Heart right ventricle (tissue), 16 donors: ENCODE results near the gene DDX4. TPM values are rescaled to one million over a fixed set of nuclear protein-coding genes. Genes with fewer than 3 reads are reported as not detected.

Experiments
- ATAC-seq, 8 donors: fragments of 200-7000 bp; cut with Tn5 transposase; one replicate each; pipeline ENCODE4 v1.9.1; 2020; ENCODE audit warnings: mild to moderate bottlenecking in 8 of 8, moderate library complexity in 8 of 8, moderate number of reproducible peaks in 1 of 8
- DNase-seq, 2 donors: peaks; one replicate each; pipeline ENCODE4 v3.0.0-alpha.2; 2020
- H3K27ac ChIP-seq, 10 donors: fragments of 200-600 bp; sonication (generic) in 2 of 10; one replicate each; pipeline versions ENCODE4 v1.5.0 to v1.8.0; 2020 to 2022; ENCODE audit warnings: mild to moderate bottlenecking in 3 of 10
- H3K27me3 ChIP-seq, 7 donors: fragments of 200-600 bp; one replicate each; pipeline ENCODE4 v1.8.0; 2021 to 2022; ENCODE audit warnings: mild to moderate bottlenecking in 2 of 7
- H3K36me3 ChIP-seq, 9 donors: fragments of 200-600 bp; sonication (generic) in 1 of 9; one replicate each; pipeline versions ENCODE4 v1.5.0 to v1.8.0; 2020 to 2022; ENCODE audit warnings: mild to moderate bottlenecking in 2 of 9
- H3K4me1 ChIP-seq, 9 donors: fragments of 200-600 bp; sonication (generic) in 1 of 9; one replicate each; pipeline versions ENCODE4 v1.5.0 to v1.8.0; 2020 to 2022; ENCODE audit warnings: mild to moderate bottlenecking in 4 of 9
- H3K4me3 ChIP-seq, 10 donors: fragments of 200-600 bp; sonication (generic) in 2 of 10; one replicate each; pipeline versions ENCODE4 v1.5.0 to v1.8.0; 2020 to 2022; ENCODE audit warnings: mild to moderate bottlenecking in 7 of 10, moderate library complexity in 2 of 10
- H3K9me3 ChIP-seq, 11 donors: fragments of 200-600 bp in 10 of 11; sonication (generic) in 2 of 11; one replicate each; pipeline versions ENCODE4 v1.5.0 to v1.8.0; 2013 to 2022; ENCODE audit warnings: mild to moderate bottlenecking in 2 of 11, control low read depth in 1 of 11, moderate library complexity in 1 of 11
- WGBS, 2 donors: extraction: QIAGEN DNeasy Blood & Tissue Kit; methylation state at CpG; one replicate each; pipeline ENCODE4 v1.1.7; 2013; ENCODE audit warnings: inconsistent platforms in 1 of 2; 5-methylcytosine and 5-hydroxymethylcytosine counted together
- intact Hi-C, 10 donors: fragments of 100-400 bp; cut with DNase I; formaldehyde crosslinking; loops; one replicate each; pipeline versions ENCODE4 v1.11.1 to v1.14.2; 2022
- polyA plus RNA-seq, 2 donors: library from polyadenylated mRNA; stranded (reverse); fragments of 200-250 nt; gene quantifications; one replicate each; pipeline ENCODE4 v1.2.3, GENCODE V29; 2013
- total RNA-seq, 10 donors: library from RNA; stranded (reverse); fragmentation: NEBNext Ultra II Directional in 3 of 10; extraction: Animal tissue kit (Norgen Biotek cat#: 25700) in 3 of 10; gene quantifications; one replicate each; pipeline versions ENCODE4 v1.2.1 to v1.2.4, GENCODE V29; 2021 to 2023
- TF ChIP-seq, protein P1 (sequence below), 9 donors: fragments of 200-600 bp; sonication (generic) in 2 of 9; IDR thresholded peaks; one replicate each; pipeline versions ENCODE4 v1.5.0 to v1.8.0; 2021 to 2022; ENCODE audit warnings: antibody characterized with exemption in 9 of 9, mild to moderate bottlenecking in 5 of 9, moderate library complexity in 1 of 9
- donor health status: Arrhythmogenic right ventricular cardiomyopathy.
- donor health status: ischemic (EF 13 %, LVEDD 7.1; RV severe dilation, severe dysfunction).
- donor health status: healthy with polysubstance abuse.
- donor health status: DM: no; HTN: yes; CAD: no.
- donor health status: DM: no; HTN: no; CAD: no.
- donor health status: ischemic (EF 25% LVEDD 6.9; RV normal size, moderate dysfunction).
- donor health status: ischemic (EF 25% LVEDD 5.7; RV mildly dilated, moderate dysfunction).
- donor health status: healthy.
- donor health status: DM: yes; HTN: yes; CAD: no.
- donor health status: Ischemic cardiomyopathy.
- donor health status: ischemic (EF 35%, LVEDD 5.7; RV mildly dilated, moderate dysfunction).
- donor health status: nonischemic (EF 11% LVEDD 7.7; RV severe dilation, severe dysfunction).
- donor health status: DM: yes; HTN: yes; CAD: no.
- donor health status: PGD.
- donor health status: ischemic (EF 29% LVEDD 5.4; RV normal size, mild dysfunction).
- donor health status: nonischemic (EF 23%, LVEDD 6.1; RV moderate dilation, normal function).

Gene DDX4
- total and polyA plus RNA-seq, 12 donors = not detected

DNA sequence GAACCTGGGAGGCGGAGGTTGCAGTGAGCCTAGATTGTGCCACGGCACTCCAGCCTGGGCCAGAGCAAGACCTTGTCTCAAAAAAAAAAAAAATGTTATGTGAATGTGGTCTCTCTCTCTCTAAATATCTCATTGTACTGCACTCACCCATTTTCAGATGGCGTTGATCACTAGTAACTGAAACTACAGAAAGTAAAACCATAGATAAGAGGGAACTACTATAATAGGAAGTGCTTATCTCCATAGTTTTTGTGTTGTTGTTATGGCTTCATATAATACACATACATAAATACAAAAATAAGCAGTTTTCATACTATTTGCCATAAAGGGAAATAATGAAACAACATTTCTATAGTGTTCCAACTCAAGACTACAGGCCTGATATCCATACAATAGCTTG lies 122.4 kb downstream of the DDX4 start:
- 58 to 94% methylated on average over 3 of the region's 3 CpGs for WGBS, 2 donors
- no peaks in the 10 kb centered on the region for H3K27me3 ChIP-seq

DNA sequence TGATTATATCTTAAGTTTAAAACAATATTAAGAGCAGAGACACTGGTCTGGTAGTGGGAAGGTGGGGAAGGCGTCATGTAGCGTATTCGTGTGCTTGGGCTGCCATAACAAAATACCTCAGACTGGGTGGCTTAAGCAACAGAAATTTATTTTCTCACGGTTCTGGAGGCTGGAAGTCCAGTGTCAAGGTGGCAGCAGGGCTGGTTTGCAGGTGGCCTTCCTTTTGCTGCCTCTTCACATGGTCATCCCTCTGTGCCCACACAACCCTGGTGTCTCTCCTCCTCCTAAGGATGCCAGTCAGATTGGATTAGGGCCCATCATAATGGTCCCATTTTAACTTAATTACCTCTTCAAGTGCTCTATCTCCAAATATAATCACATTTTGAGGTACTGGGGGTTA lies 122.8 kb downstream of the DDX4 start:
- intact Hi-C loops = no loop called here
- ATAC-seq = no peak
- Histone ChIP-seq H3K27ac (no peak overlapping the region), H3K4me1 (peaks cover 0 to 22% (median 0%) of the 10 kb centered on the region in 9 donors), H3K27me3 (no peaks in the 10 kb centered on the region), H3K36me3 (no peaks in the 10 kb centered on the region), H3K4me3 (no peak overlapping the region), H3K9me3 (peaks cover 0 to 7% (median 0%) of the 10 kb centered on the region in 11 donors)
- no peak for DNase-seq
- WGBS, 2 donors = 74 to 96% methylated on average over 4 of the region's 4 CpGs
- TF ChIP-seq, protein P1, sequence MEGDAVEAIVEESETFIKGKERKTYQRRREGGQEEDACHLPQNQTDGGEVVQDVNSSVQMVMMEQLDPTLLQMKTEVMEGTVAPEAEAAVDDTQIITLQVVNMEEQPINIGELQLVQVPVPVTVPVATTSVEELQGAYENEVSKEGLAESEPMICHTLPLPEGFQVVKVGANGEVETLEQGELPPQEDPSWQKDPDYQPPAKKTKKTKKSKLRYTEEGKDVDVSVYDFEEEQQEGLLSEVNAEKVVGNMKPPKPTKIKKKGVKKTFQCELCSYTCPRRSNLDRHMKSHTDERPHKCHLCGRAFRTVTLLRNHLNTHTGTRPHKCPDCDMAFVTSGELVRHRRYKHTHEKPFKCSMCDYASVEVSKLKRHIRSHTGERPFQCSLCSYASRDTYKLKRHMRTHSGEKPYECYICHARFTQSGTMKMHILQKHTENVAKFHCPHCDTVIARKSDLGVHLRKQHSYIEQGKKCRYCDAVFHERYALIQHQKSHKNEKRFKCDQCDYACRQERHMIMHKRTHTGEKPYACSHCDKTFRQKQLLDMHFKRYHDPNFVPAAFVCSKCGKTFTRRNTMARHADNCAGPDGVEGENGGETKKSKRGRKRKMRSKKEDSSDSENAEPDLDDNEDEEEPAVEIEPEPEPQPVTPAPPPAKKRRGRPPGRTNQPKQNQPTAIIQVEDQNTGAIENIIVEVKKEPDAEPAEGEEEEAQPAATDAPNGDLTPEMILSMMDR (IDR thresholded peaks at IDR 0.05) = no peak

More for the DNA sequence above, 122.4 kb downstream of the DDX4 start:
- peaks cover 0 to 7% (median 0%) of the 10 kb centered on the region in 11 donors for H3K9me3 ChIP-seq
- no peaks in the 10 kb centered on the region for H3K36me3 ChIP-seq
- H3K4me3 ChIP-seq = no peak overlapping the region
- ATAC-seq (no peak), DNase-seq (no peak)
- peaks cover 0 to 27% (median 0%) of the 10 kb centered on the region in 9 donors for H3K4me1 ChIP-seq
- TF ChIP-seq, protein P1 (IDR thresholded peaks at IDR 0.05) = no peak
- no peak overlapping the region for H3K27ac ChIP-seq
- intact Hi-C loops = no loop called here

DNA sequence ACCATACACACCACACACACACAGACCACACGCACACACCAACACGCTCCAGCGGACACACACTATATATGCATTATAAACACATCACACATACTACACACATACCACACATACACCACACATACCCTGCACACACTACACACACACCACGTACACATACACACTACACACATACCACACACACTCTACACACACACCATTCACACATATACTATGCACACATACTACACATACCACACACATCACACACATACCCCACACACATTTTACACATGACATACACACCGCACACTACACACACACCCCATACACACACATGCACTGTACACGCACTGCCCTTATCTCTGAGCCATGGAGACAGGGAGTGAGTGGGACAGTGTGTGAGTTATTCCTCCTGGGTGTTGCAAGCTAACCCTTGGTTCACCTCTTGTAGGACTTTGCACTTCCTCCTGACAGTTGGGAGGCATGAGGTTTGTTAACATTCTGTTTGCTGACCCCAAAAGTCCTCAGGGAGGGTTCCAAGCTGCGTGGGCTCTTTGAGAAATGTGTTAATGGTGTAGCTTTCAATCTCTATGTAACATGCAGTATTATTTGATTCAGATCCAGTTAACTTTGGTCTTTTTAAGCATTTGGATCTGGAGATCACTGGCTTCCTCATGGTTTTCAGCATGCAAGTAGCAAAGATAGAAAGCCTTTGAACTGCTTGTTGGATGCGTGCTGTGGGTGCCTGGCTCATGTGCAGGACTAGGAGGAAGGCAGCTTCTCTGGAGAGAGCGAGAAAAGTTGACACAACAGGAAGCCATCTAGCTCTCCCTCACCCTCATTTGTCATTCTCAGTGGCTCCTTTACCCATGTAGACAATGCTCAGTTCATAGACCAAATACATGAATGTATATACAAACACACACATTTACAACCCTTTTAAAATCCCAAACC lies 127.0 kb downstream of the DDX4 start:
- DNase-seq (no peak), ATAC-seq (peak in 1 of 8 donors; percentile 18)
- no peak overlapping the region for H3K4me3 ChIP-seq
- intact Hi-C loops = no loop called here
- no peaks in the 10 kb centered on the region for H3K36me3 ChIP-seq
- no peaks in the 10 kb centered on the region for H3K27me3 ChIP-seq
- no peak overlapping the region for H3K27ac ChIP-seq
- TF ChIP-seq, protein P1 (IDR thresholded peaks at IDR 0.05) = no peak
- H3K4me1 ChIP-seq = peaks cover 0 to 24% (median 0%) of the 10 kb centered on the region in 9 donors
- peaks cover 0 to 7% (median 0%) of the 10 kb centered on the region in 11 donors for H3K9me3 ChIP-seq
- 84 to 85% methylated on average over 9 of the region's 9 CpGs for WGBS, 2 donors

DNA sequence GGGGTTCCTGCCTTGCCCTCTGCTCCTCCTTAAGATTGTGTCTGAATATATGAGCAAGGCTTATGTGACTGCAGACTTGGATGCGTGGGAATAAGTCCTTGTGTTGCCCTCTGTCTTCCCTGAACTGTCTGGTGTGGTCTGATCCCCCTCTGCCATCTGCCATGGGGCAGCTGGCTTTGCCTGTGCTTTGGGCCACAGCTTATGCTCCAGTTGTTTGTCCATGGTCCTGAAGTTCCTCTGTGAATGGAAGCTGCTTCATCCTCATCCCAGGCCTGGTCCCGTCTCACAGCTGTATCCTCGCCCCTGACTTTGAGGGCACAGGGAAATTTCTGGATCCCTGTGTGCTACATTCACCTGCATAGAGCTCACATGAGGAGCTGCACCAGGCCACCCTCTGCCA lies 128.0 kb downstream of the DDX4 start:
- ATAC-seq (no peak), DNase-seq (no peak)
- WGBS, 2 donors = 77 to 87% methylated on average over 3 of the region's 3 CpGs
- H3K27me3 ChIP-seq = no peaks in the 10 kb centered on the region
- TF ChIP-seq, protein P1 (IDR thresholded peaks at IDR 0.05) = no peak
- intact Hi-C loops = no loop called here
- no peak overlapping the region for H3K27ac ChIP-seq
- H3K9me3 ChIP-seq = peaks cover 0 to 4% (median 0%) of the 10 kb centered on the region in 11 donors
- peaks cover 0 to 24% (median 0%) of the 10 kb centered on the region in 9 donors for H3K4me1 ChIP-seq
- H3K36me3 ChIP-seq = no peaks in the 10 kb centered on the region
- H3K4me3 ChIP-seq = no peak overlapping the region
